ENCODE results near the gene MLEC. TPM values are rescaled to one million over a fixed set of nuclear protein-coding genes. Genes with fewer than 3 reads are reported as not detected.
A peak's percentile ranks its signal among the peaks of the same experiment; 100 is the strongest.

The MLEC gene
- total and polyA plus RNA-seq, 2 of the 13 experiments (the other 11 are each of a cell fraction or from before 2014, with no cell fraction given): 49.8 to 156 TPM

GRCh38 chr12:120686690-120687577, at the start of gene MLEC (continued):
- peak; percentile 29; the same call in 1 of the 2 replicates for TF ChIP-seq HOXA9 (CRISPR knock-in tag; IDR thresholded peaks at IDR 0.05; ENCODE audit: borderline replicate concordance)
- no peak for TF ChIP-seq ZBED4 (CRISPR knock-in tag; IDR thresholded peaks at IDR 0.05; ENCODE audit: borderline replicate concordance)
- TF ChIP-seq ZNF800 (CRISPR knock-in tag; IDR thresholded peaks at IDR 0.05): no peak; the same call in none of the 2 replicates
- TF ChIP-seq RXRB (CRISPR knock-in tag; IDR thresholded peaks at IDR 0.05; ENCODE audit: borderline replicate concordance): no peak
- TF ChIP-seq RARG (CRISPR knock-in tag; IDR thresholded peaks at IDR 0.05; ENCODE audit: low read depth): no peak
- TF ChIP-seq MBD4 (IDR thresholded peaks at IDR 0.05; ENCODE audit: borderline replicate concordance, low read length): no peak
- TF ChIP-seq MLX (CRISPR knock-in tag; IDR thresholded peaks at IDR 0.05): no peak
- TF ChIP-seq ZNF281 (CRISPR knock-in tag; IDR thresholded peaks at IDR 0.05; ENCODE audit: borderline replicate concordance): no peak
- TF ChIP-seq ARID5B (CRISPR knock-in tag; IDR thresholded peaks at IDR 0.05): 0 out of 2 replicates have a peak, but pooled peaks have one; percentile 0
- TF ChIP-seq CERS6 (CRISPR knock-in tag; IDR thresholded peaks at IDR 0.05): no peak
- no peak for TF ChIP-seq NFE2L1 (CRISPR knock-in tag; IDR thresholded peaks at IDR 0.05; ENCODE audit: borderline replicate concordance)
